NOMO-1 treated with DMSO at 0.1 percent for 48 hours (cell line): ENCODE measurements around the gene DYNC1LI1.

ENCODE experiments used
- DNase-seq: peaks from one replicate; lab custom pipeline; 2025; ENCODE audit not compliant: unreplicated experiment; lab: John Stamatoyannopoulos, UW

The DYNC1LI1 gene

DNA sequence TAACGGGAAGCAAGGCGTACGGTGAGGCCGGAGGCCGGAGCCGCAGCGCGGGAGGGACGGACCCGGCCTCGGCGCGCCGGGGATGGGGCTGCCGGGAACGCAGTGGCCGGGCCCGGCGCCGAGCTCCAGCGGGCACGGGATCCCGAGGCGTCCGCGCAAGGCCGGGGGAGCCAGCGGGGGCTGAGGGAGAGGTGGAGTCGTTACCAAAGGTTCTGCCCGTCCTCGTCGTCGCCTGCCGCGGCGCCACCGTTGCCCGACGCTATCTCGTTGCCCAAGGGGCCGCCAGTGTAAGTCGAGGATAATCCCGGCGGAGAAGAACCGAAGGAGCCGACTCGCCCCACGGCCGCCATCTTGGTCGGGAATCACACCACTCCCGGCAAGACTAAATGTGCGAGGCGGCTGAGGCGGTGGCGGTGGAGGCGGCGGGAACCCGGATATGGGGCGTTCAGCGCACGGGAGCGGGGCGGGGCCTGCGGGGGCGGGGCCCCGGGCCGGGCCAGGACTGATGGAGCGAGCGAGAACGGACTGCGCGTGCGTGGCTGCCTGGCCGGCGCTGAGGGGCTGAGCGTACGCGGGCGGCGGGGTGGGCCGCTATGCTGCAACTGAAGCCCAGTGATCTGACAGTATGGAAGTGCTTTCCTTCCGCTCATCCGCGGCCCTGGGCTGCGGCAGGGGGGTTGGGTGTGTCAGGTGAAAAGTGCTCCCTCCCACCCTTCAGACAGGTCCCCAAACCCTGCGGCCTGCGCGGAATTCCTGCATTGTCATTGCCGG, at the start of gene DYNC1LI1:
Gene DYNC1LI1 (minus strand): TSS at position 438 of the 771 bp plus-strand sequence. CDS start 88 bp downstream, at position 350.
- DNase-seq = peak; percentile 89

DNA sequence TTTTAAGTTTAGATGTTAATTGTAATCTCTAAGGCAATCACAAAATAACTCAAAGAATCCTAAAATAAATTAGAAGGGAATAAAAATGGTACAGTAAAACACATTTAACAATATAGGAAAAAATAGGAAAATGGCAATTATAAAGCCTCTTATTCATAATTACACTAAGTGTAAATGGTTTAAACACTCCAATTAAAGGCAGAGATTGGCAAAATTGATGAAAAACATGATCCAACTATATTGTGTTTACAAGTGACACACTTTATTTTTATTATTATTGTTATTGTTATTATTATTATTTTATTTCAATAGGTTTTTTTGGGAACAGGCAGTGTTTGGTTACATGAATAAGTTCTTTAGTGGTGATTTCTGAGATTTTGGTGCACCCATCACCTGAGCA, 48.7 kb upstream of the DYNC1LI1 start:
- no peak for DNase-seq

DNA sequence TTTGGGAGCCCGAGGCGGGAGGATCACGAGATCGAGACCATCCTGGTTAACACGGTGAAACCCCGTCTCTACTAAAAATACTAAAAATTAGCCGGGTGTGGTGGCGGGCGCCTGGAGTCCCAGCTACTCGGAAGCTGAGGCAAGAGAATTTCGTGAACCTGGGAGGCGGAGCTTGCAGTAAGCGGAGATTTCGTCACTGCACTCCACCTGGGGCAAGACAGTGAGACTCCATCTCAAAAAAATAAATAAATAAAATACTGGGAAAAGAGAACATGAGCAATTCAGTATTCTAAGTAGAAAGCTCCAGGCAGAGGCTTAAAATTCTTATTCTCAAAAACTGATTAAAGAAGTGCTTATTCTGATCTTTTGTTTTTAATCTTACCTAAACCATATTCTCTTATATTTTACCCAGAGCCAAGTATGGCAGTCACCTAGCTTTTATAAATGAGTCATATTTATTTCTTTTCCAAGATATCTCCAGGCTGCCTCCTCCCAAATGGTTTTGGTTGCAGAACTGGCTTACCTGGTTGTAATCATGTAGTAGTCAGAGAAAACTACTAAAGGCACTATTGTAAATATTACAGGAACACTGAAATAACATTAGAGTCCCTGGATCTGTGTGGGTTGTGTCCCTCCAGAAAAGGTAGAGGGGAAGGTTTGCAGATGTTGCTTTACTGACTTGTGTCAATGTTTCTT, 45.8 kb upstream of the DYNC1LI1 start:
- no peak for DNase-seq

DNA sequence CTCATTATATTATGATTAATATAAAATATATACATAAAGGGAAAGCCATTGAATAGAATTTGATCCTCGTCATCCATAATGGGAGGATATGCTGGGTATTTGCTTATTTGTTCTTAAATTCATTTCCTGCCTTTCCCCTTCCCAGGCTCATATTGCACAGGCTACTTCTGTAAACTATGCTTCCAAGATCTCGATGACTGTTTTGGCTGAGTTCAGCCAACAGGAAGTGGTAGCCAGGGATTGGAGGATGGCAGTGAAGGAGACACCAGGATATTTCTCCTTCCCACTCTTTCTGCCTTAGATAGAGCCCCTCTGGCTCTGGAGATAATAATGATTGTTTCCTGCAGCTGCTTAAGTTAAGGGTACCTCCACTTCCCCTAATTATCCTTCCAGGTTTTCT, 44.3 kb upstream of the DYNC1LI1 start:
- DNase-seq = no peak

DNA sequence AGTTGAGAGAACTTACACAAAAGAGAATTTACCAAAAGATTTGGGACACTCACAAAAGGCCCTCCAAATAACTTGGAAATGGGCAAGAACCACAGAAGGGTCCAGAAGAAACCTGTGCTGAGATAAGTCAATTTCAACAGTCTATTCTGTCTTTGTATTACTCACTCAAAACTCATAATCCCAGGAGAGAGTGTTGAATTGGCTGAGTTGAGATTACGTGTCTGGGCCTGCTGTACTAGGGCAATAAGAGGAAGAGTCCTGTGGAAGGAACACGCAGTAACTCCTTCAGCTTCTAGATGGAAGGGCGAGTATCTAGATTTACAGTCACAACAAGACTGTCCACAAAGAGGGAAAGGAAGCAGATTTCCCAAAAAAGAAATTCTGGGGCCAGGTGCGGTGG, 42.5 kb upstream of the DYNC1LI1 start:
- DNase-seq = no peak

DNA sequence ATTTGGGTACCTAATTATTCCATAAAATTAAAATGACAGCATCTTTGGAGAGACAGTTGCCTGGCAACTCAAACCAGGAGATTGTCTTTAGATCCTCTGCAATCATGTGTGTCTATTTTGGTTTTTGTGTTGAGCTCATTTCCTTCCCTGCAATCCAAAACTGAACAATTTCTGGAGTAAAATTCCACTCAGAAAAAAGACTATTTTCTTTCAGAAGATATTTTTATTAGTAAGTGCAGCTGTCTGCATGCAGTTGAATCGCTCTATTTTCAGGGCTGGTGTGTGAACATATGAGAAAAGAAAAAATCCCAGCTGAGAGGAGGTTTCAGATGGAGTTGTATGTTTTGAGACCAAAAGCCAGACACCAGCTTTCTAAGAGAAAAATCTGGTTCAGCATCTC, 41.9 kb upstream of the DYNC1LI1 start:
- no peak for DNase-seq

- DNase-seq = no peak
These were observed 36.9 kb upstream of the DYNC1LI1 start for GRCh38 chr3:32607522-32607921.

DNA sequence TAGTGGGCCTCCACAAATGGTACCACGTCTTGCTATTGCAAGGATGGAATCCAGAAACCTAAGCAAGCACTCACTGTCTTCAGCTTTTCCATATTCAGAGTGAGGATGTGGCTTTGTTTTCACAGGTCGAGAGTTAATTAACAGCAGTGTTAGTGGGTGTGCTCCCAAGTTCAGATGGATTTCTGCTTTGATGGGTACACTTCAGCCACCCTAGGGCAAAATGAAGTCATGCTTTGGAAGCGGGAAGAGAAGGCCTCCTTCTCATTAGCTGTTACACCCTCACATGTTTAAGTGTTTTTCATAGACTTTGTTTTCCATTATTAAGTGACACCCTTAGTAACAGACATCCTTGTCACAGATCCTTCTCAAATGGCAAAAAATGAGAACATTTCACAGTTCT, 36.3 kb upstream of the DYNC1LI1 start:
- no peak for DNase-seq

- no peak for DNase-seq
These were observed 35.6 kb upstream of the DYNC1LI1 start for GRCh38 chr3:32606277-32606676.

DNA sequence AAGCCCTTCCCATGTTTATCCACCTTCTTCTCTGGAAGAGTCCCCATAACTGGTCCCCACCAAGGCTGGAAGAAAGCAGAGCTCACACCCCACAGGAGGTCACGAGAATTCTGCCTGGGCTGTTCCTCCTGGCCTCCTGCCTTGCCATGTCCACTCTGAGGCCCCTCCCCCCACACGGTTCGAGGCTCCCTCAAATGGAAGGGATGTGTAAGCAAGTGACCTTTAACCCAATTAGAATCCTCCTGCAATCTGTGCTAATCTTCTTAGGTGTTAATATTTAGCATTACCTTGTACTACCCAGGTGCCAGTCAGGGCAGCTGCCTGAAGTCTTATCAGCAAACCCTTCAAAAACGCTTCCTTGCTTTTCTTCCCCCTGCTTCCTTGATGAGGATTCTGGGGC, 32.4 kb upstream of the DYNC1LI1 start:
- DNase-seq = no peak

DNA sequence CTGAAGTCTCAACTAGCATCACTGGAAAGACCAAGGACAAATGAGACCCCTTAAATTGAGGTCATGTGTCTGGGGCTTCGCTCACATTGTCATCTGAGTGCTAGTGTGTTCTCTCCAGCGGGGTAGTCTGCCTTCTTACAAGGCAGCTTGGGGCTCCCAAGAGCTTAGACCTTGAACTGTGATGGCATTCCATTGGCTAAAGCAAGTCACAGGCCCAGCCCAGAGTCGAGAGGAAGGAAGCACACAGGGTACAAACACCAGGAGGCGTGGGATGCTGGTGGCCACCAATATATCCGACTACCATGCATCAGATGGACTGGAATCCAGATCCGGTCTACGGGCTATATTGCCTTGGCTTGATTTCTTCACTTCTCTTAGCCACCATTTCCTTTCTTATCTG, 31.5 kb upstream of the DYNC1LI1 start:
- no peak for DNase-seq

GRCh38 chr3:32601722-32602121, 31.1 kb upstream of the DYNC1LI1 start:
- DNase-seq = no peak

- DNase-seq = no peak
These were observed 27.0 kb upstream of the DYNC1LI1 start for GRCh38 chr3:32597656-32598055.

- no peak for DNase-seq
These were observed 26.3 kb upstream of the DYNC1LI1 start for GRCh38 chr3:32596909-32597369.

DNA sequence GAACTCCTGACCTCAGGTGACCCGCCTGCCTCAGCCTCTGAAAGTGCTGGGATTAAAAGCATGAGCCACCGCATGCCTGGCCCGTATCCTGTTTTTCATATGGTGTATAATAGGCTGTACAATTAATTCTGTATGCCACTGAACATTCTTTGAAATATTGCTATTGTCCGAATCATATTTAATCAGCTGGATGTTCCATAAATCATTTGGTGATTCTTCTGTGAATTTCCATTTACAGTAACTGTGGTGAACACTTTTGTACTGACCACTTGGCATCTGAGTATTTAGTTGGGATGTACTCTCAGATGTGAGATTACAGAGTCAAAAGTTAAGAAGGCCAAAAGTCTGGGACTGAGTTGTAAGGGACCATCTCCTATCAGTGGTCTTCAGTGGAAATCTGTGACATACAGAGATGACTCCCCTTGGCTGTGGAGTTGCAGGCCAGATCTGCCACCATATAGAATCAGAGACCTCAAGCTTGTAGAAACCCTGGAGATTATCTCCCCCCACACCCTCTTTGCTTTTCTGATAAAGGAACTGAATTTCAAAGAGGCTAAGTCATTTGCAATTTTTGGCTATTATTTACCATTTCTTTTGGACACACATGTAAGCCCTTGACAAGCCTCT, 25.7 kb upstream of the DYNC1LI1 start:
- no peak for DNase-seq

- no peak for DNase-seq
These were observed 24.7 kb upstream of the DYNC1LI1 start for GRCh38 chr3:32595323-32595722.

- DNase-seq = no peak
These were observed 23.4 kb upstream of the DYNC1LI1 start for GRCh38 chr3:32593903-32594525.

DNA sequence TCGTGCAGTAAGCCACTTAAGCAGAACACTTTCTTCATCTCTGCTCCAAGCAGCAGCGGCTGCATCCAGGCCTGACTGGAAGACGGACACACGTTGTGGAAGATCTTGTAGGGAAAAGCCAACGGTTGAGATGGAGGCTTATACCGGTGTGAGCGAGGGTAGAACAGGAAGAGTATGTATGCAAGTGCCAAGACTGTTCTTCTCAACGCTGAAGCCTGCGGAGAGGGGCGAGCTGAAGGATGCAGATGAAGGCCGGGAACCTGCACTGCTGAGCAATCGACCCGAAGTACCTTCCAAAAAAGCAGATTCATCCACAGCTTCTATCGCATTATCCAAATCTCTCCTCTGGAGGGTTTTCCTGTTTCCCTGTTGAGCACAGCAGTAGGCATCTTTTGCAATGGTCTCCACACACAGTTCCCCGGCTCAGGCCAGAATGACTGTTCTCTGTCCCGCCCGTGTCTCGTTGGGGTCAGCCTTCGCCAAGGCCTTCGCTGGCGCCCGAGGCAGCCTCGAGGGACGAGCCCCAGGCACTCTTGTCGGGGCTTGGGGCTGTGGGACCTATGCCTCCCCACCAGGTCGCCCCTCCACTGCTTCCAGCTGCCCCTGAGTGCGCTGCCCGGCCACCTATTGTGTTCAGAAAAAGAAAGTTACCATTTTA, 22.2 kb upstream of the DYNC1LI1 start:
- DNase-seq = no peak

- no peak for DNase-seq
These were observed 21.4 kb upstream of the DYNC1LI1 start for GRCh38 chr3:32592011-32592410.

DNA sequence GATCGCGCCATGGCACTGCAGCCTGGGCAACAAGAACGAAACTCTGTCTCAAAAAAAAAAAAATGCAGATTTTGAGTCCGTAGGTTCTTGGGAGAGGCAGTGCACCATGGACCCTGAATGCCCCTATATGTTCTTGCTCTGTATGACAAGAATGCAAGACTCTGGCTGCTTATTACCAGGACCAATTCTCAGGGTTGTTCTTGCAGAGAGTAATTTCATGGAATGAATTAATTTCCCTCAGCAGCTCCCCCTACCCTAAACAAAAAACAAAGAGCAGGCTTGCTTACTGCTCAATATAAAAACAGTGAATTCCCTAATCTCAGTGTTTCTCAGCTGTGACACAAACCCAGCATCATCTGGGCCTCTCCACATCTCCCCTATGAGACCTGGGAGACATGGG, 20.5 kb upstream of the DYNC1LI1 start:
- DNase-seq = no peak

DNA sequence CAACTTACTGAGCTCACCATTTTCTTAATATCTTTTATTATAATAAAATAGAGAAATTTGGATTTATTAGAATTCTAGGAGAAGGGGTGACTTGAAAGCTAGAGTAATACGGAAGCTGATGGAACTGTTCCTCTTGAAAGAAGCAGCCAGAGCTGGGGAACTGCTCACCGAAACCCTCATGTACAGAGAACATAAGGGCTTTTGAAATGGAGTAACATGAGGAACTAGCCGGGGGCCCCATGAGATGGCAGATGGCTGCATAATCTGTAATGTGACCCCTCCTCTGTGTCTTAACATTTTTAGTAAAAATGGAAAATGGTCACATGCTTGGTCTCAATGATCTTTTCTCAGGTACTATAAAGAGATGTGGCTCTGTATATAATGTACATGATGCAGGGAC, 15.7 kb upstream of the DYNC1LI1 start:
- peak; percentile 41 for DNase-seq
